ENCODE results near the gene MROH2A.

Gene MROH2A

GRCh38 chr2:233810385-233810784 lies 32.3 kb downstream of the MROH2A start:
- TF ChIP-seq OSR1 (CRISPR knock-in tag; IDR thresholded peaks at IDR 0.05): no peak
- TF ChIP-seq CSDC2 (CRISPR knock-in tag; IDR thresholded peaks at IDR 0.05): no peak
- no peak for TF ChIP-seq ZFP30 (CRISPR knock-in tag; IDR thresholded peaks at IDR 0.05)
- TF ChIP-seq SNAI2 (CRISPR knock-in tag; IDR thresholded peaks at IDR 0.05): no peak
- no peak for TF ChIP-seq BACH2 (CRISPR knock-in tag; IDR thresholded peaks at IDR 0.05; ENCODE audit: borderline replicate concordance)
- TF ChIP-seq ZNF565 (CRISPR knock-in tag; conservative IDR thresholded peaks at IDR 0.05; ENCODE audit: low read depth): no peak
- no peak for TF ChIP-seq POU6F1 (CRISPR knock-in tag; IDR thresholded peaks at IDR 0.05; ENCODE audit: borderline replicate concordance, low read depth)
- ATAC-seq: no peak

GRCh38 chr2:233811087-233811486 lies 33.0 kb downstream of the MROH2A start:
- TF ChIP-seq RARB (CRISPR knock-in tag; IDR thresholded peaks at IDR 0.05) (no peak), ZNF565 (CRISPR knock-in tag; conservative IDR thresholded peaks at IDR 0.05; ENCODE audit: low read depth) (no peak), ESRRG (CRISPR knock-in tag; IDR thresholded peaks at IDR 0.05) (no peak), SNAI2 (CRISPR knock-in tag; IDR thresholded peaks at IDR 0.05) (no peak), PPARA (CRISPR knock-in tag; IDR thresholded peaks at IDR 0.05; ENCODE audit: borderline replicate concordance) (no peak), ISL1 (CRISPR knock-in tag; IDR thresholded peaks at IDR 0.05) (no peak), CREB5 (CRISPR knock-in tag; IDR thresholded peaks at IDR 0.05; ENCODE audit: low read depth) (no peak), ARNTL (CRISPR knock-in tag; IDR thresholded peaks at IDR 0.05; ENCODE audit: borderline replicate concordance, low read depth) (no peak), BACH2 (CRISPR knock-in tag; IDR thresholded peaks at IDR 0.05; ENCODE audit: borderline replicate concordance) (no peak), ZFP3 (CRISPR knock-in tag; IDR thresholded peaks at IDR 0.05) (no peak), POU6F1 (CRISPR knock-in tag; IDR thresholded peaks at IDR 0.05; ENCODE audit: borderline replicate concordance, low read depth) (no peak), CSDC2 (CRISPR knock-in tag; IDR thresholded peaks at IDR 0.05) (no peak)

GRCh38 chr2:233811732-233812131 lies 33.6 kb downstream of the MROH2A start:
- ATAC-seq: no peak
- TF ChIP-seq CREB5 (CRISPR knock-in tag; IDR thresholded peaks at IDR 0.05; ENCODE audit: low read depth) (no peak), TSHZ2 (CRISPR knock-in tag; IDR thresholded peaks at IDR 0.05) (no peak), ISL1 (CRISPR knock-in tag; IDR thresholded peaks at IDR 0.05) (no peak), ZFP3 (CRISPR knock-in tag; IDR thresholded peaks at IDR 0.05) (no peak), ZC3H10 (CRISPR knock-in tag; IDR thresholded peaks at IDR 0.05) (no peak), ZNF565 (CRISPR knock-in tag; conservative IDR thresholded peaks at IDR 0.05; ENCODE audit: low read depth) (no peak), POU6F1 (CRISPR knock-in tag; IDR thresholded peaks at IDR 0.05; ENCODE audit: borderline replicate concordance, low read depth) (no peak), OSR1 (CRISPR knock-in tag; IDR thresholded peaks at IDR 0.05) (no peak), RARB (CRISPR knock-in tag; IDR thresholded peaks at IDR 0.05) (no peak)

More at GRCh38 chr2:233811087-233811486, 33.0 kb downstream of the MROH2A start:
- ATAC-seq: no peak

All from SK-N-SH treated with all-trans-retinoic acid at 6 μM for 48 hours (cell line).